NCI-H187 treated with DMSO at 0.1 percent for 48 hours (cell line): ENCODE measurements around the gene CCDC38.
"Not testable (repeated sequence)": the region's sequence is repeated elsewhere in the genome, so short reads cannot be mapped to it uniquely, and the experiment has no call there.

ENCODE experiments used
- DNase-seq: peaks from one replicate; lab custom pipeline; 2025; lab: John Stamatoyannopoulos, UW

The CCDC38 gene

DNA sequence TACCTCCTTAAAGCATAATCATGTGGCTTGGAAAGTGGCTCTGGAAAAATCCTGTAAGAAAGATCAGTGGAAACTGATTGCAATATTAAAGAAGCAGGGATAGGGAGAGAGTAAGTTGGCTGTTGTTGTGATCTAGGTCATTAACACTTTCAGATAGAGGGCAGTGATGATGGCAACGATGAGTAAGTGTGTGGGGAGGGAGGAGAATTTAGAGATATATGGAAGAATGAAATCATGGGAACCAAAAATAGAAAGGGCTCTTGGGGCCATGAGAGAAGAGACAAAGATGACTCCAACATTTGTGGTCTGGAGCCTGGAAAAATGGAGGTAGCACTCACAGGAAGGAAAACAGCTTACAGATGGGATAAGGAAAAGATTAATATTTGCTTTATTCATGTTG lies 60.3 kb downstream of the CCDC38 start:
- no peak for DNase-seq

DNA sequence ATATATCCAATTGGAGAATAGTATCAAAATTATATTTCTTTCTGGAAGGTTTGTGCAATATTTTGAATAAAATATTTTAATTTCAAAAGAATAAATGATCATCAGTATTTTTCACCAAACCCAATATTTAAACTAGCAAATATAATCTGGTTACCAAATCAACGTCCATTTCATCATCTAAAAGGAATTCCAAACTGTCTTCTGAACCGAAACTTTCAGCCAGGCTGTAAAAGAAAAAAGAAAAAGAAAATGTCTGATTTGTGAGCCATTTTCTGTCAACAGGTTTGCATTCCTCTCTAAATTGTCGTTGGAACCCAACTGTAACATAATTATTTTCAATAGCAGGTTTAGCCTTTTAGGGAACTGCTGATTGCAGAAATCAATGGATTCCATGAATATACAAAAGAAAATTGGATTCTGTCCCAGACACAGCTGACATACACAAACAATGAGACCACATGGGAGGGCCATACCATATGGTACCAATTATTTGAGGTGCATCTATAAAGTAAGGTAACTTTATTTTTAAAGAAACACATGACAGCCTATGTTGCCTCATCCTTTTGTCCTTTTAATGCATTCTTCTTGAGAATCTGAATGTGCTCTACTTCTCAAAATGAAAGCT lies 61.0 kb downstream of the CCDC38 start:
- no peak for DNase-seq

DNA sequence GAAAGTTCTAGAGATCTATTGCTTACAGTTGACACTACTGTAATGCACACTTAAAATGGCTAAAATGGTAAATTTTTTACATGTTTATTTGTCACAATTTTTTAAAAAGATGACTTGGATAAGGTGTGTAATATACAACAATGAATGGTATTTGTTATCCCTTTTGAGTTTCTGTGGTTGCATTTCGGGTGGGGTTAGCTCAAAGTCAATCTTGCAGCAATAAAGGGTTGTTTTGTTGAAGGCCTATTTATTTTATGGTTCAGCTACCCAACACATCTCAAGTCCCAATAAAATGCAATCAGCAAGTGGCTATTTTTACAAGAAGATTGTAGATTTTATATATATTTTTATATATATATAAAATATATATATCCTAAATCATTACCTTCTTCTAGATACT lies 61.5 kb downstream of the CCDC38 start:
- DNase-seq, result no peak

DNA sequence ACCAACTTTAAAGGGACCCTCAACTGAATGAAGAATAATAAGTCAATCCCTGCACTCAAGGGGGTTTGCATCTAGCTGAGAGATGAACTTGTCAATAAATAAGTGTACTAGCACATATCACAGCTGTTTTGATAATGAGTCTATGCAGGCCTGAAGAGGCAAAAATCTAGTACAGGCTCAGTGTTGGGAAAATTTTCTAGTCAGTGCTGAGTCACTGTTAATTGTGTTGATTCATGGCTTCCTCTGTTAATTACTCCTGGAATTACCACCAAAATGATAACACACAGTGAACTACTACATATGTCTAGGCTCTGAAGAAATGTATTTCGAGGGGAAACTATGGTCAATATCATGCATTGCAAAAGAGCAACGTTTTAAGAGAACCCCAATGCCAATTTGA lies 64.8 kb downstream of the CCDC38 start:
- no peak for DNase-seq

DNA sequence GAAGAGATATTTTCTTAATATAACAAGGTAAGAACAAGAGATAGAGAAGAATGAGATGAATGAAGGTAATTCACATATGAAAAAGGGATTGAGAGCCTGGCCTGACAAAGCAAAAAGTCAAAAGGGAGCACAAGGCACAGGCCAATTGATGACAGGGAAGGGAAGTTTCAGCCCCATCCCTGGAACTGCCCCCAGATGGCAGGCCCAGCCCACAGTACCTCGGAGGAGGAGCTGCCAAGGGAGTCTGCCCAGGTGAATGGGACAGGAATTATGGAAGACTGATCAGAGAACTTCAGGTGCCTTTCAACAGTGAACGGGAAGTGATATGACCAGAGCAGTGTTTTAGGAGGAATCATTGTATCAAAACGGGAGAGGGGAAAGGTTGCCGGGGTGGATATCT lies 68.0 kb downstream of the CCDC38 start:
- DNase-seq, result no peak

DNA sequence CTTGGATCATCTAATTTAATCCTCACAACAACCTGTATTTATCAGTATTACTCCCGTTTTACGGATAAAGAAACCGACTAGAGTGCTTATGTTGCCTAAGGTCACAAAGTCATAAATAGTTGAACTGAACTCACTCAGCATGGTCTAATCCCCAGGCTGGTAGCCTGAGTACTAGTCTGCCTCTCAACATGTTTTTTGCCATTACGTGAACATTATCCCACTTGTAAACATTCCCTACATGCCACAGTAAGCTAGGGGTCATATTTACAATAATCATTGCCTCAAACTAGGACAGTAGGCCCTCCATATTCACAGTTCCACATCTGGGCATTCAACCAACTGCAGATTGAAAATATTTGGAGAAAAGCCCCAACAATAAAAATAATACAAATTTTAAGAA lies 71.5 kb downstream of the CCDC38 start:
- DNase-seq, result no peak

DNA sequence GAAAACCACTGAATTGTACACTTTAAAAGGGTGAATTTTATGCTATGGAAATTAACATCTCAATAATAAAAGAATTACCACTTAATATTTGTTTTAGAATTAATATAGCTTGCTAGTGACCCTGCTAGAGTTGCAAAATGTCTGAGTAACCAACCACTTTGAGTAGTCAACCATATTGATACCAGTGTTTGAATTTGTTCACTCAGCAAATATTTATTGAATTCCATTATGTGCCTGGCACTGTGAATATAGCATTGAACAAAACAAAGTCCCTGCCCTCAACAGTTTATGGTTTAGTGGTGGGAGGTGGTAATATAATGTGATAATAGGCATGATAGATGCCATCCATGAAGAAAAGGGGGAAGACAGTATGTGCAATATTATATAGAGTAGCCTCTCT lies 79.1 kb downstream of the CCDC38 start:
- no peak for DNase-seq

DNA sequence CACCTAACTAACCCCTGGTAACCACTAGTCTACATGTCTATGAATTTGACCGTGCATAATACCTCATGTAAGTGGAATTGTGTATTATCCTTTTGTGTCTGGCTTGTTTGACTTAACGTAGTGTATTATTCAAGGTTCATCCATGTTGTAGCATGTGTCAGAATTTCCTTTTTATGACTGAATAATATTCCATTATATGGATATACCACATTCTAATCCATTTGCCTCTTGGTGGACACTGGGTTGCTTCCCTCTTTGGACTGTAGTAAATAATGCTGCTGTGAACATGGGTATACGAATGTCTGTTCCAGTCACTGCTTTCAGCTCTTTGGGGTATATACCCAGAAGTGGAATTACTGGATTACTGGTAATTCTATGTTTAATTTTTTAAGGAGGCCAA lies 80.4 kb downstream of the CCDC38 start:
- no peak for DNase-seq

DNA sequence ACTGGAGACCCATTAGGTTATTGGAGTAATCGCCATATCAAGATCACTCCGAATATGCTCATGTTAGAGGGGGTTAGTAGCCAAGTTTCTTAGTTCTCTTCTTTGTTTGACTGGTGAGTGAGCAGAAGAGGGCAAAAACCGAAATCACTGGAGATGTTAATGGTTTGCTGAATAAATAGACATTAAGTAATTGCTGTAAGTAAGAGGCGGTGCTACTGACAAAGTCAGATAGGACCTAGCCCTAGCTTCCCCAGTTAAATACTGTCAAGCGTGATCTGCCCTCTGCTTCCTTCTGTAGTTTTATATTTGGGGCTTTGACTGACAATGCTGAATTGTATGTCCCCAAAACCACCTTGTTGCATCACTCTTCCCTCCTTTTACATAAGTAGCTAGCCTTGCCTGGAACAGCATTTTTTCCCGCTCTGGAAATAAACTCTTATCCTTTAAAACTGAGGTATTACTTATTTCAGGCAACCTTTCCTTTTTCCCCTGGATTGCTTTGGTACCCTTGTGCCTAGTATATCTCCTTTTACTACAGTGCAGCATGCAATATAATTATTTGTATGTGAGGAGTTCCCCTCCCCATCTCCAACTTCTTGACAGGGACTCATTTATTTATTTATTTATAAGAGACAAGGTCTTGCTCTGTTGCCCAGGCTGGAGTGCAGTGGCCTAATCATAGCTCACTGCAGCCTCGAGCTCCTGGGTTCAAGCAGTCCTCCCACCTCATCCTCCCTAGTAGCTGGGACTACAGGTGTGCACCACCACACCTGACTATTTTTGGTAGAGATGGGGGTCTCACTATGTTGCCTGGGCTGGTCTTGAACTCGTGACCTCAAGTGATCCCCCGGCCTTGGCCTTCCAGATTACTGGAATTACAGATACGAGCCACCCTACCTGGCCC lies 82.2 kb downstream of the CCDC38 start:
- no peak for DNase-seq

DNA sequence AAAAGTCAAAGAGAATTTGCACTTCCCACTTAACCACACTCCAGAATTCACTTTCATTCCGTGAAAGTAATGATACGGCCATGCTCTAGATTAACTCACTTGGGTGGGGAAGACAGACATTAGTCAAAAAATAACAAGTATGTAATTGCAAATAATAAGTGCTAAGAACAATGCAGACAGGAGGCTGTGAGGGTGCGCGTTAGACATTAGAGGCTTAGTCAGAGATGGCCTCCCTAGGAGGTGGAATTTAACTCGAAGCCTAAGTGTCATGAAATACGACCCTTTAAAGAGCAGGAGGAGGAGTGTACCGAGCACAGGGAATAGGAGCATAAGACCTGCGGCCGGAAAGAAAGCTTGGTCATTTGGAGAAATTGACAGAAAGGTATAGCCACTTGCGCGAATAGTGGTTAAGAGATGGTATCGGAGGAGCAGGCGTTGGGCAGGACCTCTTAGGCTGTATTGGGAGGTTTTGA lies 83.0 kb downstream of the CCDC38 start:
- DNase-seq, result no peak

DNA sequence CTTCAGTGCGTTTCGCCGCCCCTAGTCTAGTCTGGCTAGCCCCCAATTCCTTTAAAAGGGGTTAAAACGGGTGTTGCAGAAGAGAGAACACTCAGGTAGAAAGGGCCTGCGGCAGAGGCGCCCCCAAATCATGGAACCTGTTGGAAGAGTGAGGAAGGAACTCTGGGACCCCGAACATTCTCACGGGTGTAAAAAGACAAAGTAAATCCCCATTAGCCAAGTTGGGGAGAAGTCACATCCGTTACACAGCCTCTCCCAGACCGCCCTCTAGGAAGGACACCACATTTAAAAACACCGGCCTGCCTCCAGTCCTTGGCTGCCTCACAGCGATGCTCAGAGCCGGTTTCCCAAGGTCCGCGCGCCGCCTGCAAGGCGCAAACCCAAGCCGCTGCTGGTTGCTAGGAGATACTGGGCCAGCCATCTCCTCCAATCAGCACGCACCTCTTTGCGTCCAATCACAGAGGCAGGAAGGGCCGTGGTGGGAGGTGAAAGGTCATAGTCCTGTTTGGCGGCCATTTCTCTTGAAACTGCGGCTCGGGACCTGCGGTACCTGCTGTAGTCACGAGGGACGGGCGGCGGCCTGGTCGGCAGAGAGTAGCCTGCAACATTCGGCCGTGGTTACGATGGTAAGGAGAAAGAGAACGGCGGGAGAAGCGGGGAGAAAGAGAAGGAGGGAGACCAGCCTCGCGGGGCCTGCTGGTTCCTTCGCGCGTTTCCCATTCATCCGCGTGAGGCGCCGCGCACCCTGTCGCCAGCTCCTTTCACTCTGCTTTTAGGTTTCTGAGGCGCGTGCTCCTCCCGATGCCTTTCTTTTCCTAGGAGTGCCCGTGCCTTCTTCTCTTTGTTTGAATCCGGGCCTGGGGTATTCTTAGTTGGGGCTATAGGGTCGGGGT lies 83.7 kb downstream of the CCDC38 start, which contains the start of gene SNRPF:
SNRPF (plus strand) TSS at position 502 of the 893 bp plus-strand sequence; CDS start at position 624, 122 bp downstream.
- peak; percentile 94 for DNase-seq

DNA sequence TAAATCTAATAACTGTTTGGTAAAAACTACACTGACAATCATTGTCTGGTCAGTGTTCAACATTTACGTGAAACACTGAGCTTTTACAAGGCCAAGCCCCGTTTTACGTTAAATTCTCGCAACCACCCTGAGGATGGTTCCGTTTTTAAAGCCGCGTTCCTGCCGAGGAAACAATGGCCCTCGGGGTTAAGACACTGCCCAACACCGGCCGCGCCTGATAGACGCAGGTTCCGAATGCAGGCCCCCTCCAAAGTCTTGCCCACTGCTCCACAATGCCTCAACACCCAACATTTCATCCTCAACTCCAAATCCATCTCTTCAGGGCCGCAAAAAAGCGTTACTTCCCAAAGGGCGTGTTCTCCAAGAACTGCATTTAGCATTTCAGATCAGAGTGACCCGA lies 84.6 kb downstream of the CCDC38 start:
- no peak for DNase-seq

DNA sequence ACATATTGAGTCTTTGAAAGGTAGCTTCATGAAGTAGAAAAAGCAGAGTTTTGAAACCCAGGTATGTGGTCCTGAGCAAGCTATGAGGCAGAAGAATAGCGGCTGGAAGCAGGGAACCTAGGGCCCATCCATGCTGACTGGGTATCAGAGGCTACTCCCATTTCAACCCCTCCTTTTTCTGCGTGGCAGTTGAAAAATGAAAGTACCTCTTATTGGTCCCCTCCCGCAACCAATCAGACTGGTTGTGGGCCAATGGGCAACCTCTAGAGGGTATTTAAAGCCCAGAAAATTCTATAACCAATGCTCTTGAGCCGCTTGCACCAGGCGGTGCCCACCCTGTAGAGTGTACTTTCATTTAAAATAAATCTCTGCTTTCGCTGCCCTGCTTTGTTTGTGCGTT lies 85.3 kb downstream of the CCDC38 start:
- DNase-seq, result no peak

DNA sequence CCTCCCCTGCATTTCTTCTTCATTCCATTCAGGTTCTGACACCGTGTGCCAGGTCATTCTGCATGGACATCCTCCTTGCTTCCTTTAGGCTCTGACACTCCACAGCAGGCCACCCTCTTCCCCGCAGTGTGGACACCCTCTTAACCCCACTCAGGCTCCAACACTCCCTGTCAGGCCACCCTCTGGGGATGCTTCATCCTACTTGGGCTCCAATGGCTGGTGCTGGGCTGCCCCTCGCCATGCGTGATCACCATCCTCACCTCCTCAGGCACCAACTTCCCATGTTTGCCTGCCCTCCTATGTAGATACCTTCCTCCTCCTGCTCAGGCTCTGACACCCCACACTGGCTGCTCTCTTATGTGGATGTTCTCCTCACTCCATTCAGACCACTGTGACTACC lies 90.3 kb downstream of the CCDC38 start:
- no peak for DNase-seq

DNA sequence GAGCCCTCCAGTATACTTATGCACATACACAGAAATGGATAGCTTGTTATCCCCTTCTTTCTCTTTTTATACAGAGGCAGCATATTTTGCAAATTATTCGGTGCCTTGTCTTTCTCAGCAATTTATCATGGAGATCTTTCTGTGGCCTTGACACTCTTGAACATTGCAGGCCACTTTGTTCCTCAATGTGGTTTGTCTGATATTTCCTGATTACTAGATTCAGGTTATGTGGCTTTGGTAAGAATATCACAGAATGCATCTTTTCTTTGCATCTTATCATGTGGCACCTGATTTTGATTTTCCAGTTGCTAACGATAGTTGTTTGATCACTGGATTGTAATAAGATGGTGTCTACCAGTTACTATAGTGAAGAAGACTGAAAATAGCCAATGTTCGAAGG lies 90.8 kb downstream of the CCDC38 start:
- DNase-seq, result no peak

DNA sequence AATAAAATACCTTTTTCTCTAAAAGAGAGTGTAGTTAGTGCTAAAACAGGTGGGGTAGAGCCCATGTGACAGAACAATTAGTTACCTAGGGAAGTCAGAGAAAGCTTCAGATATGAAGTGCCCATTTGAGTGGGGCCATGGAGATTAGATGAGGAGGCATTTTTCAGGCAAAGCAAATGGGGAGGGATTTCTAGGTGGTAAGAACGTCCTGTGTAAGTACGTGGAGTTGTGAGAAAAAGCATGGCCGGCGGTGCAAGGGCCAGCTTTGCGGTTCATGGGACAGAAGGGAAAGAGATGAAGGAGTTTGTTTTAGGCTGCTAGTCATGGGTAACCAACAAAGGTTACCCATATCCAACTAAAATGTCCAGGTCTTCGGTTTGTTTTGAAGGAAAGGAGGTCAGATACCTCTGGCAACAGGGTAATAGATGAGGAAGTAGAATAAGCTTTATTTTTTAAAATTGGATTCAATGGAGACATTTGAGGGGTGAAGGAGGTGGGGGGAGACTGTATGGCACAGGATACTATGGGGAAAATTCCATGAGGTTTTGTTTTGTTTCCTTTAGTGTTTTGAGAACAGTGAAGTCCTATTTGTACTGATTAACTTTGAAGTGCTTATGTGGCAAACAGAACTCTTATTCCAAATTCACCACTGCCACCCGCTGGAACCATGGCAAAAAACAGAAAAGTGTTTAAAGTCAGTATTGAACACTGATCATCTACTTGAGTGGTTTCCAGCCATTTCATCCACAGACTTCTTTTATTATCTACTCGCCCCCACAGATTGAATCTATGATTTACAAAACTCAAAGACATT lies 93.6 kb downstream of the CCDC38 start:
- no peak for DNase-seq

DNA sequence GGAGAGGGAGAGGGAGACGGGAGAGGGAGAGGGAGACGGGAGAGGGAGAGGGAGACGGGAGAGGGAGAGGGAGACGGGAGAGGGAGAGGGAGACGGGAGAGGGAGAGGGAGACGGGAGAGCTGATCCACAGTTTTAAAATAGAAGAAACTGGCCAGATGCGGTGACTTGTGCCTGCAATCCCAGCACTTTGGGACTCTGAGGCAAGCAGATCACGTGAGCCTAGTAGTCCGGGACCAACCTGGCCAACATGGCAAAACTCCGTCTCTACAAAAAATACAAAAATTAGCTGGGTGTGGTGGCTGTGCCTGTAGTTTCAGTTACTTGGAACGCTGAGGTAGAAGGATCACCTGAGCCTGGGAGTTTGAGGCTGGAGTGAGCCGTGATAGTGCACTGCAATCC lies 100.0 kb downstream of the CCDC38 start:
- DNase-seq, result not testable (repeated sequence)

DNA sequence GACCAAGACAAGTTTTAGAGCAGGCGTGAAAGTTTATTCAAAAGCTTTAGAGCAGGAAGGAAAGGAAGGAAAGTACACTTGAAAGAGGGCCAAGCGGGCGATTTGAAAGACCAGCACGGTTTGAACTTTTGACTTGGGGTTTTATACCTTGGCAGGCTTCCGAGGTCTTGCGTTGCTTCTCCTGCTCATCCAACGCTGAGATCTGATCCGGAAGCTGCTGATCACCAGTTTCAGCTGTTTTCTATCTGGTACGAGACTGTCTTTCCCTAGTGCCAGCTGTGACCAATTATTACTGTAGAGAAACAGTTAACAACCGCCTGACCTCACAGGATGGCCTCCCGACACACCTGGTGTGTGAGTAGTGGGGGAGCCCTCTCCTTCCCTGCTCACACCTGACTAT lies 104.3 kb downstream of the CCDC38 start:
- no peak for DNase-seq

DNA sequence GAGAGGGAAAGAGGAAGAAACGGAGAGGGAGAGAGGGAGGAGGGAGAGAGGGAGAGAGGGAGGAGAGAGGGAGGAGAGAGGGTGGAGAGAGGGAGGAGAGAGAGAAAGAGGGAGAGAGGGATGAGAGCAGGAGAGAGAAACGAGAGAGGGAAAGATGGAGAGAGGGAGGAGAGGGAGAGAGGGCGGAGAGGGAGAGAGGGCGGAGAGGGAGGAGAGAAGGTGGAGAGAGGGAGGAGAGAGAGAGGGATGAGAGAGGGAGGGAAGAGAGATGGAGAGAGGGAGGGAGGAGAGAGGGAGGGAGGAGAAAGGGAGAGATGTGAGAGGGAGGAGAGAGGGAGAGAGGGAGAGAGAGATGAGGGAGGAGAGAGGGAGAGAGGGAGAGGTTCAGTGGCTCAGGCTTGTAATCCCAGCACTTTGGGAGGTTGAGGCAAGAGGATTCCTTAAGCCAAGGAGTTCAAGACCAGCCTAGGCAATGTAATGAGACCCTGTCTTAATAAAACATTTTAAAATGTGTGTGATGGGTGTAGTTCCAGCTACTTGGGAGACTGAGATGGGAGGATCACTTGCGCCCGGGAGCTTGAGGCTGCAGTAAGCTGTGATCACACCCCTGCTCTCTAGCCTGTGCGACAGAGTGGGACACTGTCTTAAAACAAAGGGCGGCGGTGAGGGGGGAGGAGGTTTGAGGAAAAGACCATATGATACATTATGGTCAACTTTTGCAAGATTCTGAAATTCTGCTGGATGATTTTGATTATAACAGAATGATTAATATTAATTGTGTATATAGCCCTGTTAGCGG lies 105.0 kb downstream of the CCDC38 start:
- DNase-seq, result no peak

DNA sequence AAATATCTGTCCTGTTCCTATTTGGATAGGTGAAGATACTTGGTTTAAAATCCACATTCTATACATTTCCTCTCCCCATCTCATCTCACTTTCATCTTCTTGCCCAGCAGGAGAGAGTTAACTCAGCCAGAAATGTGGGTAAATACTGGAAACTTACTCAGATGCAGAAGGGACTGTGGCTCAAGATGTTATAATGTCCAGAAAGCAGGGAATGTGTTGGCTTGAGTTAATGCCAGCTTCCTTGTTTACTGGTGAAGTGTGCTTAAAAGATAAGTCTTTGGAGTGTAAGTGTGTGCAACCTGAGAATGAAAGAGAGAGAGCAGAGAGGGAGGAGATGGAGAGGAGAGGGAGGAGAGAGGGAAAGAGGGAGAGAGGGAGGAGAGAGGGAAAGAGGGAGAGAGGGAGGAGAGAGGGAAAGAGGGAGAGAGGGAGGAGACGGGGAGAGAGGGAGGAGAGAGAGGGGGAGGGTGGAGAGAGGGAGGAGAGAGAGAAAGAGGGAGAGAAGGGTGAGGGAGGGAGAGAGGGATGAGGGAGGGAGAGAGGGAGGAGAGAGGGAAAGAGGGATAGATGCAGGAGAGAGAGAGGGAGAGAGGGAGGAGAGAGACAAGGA lies 105.7 kb downstream of the CCDC38 start:
- DNase-seq, result no peak
